Measurements from ENCODE around the gene FARSA.
"Not testable (repeated sequence)": the region's sequence is repeated elsewhere in the genome, so short reads cannot be mapped to it uniquely, and the experiment has no call there.

Gene FARSA

DNA sequence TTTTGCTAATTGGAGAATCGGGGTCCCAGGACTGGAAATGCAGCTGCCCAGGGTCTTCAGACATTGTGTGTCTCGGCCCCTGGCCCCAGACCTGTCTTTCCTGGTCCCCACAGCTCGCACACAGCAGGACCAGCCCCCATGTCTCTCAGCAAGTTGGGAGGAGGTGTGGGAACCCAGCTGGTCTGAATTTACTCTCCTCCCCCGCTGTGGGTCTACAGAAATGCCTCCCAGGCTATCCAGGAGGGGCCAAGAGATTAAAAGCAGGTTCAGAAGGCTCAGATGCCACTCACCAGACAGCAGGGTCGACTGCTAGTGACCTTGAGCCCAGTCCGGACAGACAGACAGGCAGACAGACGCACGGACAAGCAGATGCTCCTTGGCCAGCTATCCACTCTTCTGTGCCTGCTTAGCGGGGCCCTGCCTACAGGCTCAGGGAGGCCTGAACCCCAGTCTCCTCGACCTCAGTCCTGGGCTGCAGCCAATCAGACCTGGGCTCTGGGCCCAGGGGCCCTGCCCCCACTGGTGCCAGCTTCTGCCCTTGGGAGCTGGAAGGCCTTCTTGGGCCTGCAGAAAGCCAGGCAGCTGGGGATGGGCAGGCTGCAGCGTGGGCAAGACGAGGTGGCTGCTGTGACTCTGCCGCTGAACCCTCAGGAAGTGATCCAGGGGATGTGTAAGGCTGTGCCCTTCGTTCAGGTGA, 35.9 kb upstream of the FARSA start, which contains the start of gene DAND5:
Gene DAND5, plus strand, starts transcription at position 285 of the 697 bp plus-strand sequence. Its CDS starts 85 bp downstream, at position 370.
- Histone ChIP-seq H3K9ac (ENCODE audit: low read depth in 1 of 2, low read length in 2 of 2) (no peak within 1 kb of the TSS), H3K27me3 (ENCODE audit: control insufficient read depth in 1 of 2, insufficient read depth in 2 of 2, low read length in 2 of 2) (peaks cover 0 to 4% of the 10 kb centered on the region in 2 donors), H3K36me3 (ENCODE audit: control insufficient read depth in 1 of 2, insufficient read depth in 2 of 2, low read length in 2 of 2) (no peaks in the 10 kb centered on the region), H3K9me3 (ENCODE audit: control insufficient read depth in 1 of 2, low read length in 2 of 2) (no peaks in the 10 kb centered on the region), H3K4me1 (ENCODE audit: control insufficient read depth in 1 of 2, insufficient read depth in 2 of 2, low read length in 2 of 2) (peaks cover 0 to 8% of the 10 kb centered on the region in 2 donors), H3K27ac (ENCODE audit: low read depth, low read length) (no peak within 1 kb of the TSS), H3K4me3 (ENCODE audit: low read depth in 1 of 2, low read length in 2 of 2) (no peak within 1 kb of the TSS)

DNA sequence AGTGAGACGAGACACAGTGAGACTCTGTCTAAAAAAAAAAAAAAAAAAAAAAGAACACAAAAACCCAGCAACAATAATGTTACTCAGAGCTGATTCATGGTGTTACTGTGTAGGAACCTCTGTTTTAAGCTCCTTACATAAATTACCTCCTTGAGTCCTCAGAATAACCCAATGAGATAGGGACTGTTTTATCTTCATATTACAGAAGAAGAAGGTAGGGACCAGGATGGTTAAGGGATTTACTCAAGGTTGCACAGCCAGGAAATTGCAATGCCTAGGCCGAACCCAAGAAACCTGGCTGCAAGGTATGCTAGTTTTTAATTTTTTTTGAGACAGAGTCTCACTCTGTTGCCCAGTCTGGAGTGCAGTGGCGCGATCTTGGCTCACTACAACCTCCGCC, 34.4 kb upstream of the FARSA start:
- no peaks in the 10 kb centered on the region for H3K27me3 ChIP-seq (ENCODE audit: control insufficient read depth in 1 of 2, insufficient read depth in 2 of 2, low read length in 2 of 2)
- no peak overlapping the region for H3K27ac ChIP-seq (ENCODE audit: low read depth, low read length)

DNA sequence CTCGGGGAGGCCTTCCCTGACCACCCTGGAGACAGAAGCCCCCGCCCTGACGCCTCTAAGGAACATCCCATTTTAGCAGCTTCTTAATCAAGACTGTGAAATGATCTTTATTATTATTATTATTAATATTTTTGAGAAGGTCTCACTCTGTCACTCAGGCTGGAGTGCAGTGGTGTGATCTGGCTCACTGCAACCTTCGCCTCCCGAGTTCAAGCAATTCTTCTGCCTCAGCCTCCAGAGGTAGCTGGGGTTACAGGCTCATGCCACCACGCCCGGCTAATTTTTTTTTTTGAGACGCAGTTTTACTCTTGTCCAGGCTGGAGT, 32.3 kb upstream of the FARSA start:
- Histone ChIP-seq H3K4me1 (ENCODE audit: control insufficient read depth in 1 of 2, insufficient read depth in 2 of 2, low read length in 2 of 2) (peaks cover 0 to 8% of the 10 kb centered on the region in 2 donors), H3K27me3 (ENCODE audit: control insufficient read depth in 1 of 2, insufficient read depth in 2 of 2, low read length in 2 of 2) (no peaks in the 10 kb centered on the region), H3K4me3 (ENCODE audit: low read depth in 1 of 2, low read length in 2 of 2) (peak overlapping the region; percentile 65 to 78), H3K9ac (ENCODE audit: low read depth in 1 of 2, low read length in 2 of 2) (peak overlapping the region; percentile 14 to 86), H3K9me3 (ENCODE audit: control insufficient read depth in 1 of 2, low read length in 2 of 2) (no peaks in the 10 kb centered on the region), H3K27ac (ENCODE audit: low read depth, low read length) (no peak overlapping the region), H3K36me3 (ENCODE audit: control insufficient read depth in 1 of 2, insufficient read depth in 2 of 2, low read length in 2 of 2) (no peaks in the 10 kb centered on the region)

More for the DNA sequence above, 34.4 kb upstream of the FARSA start:
- Histone ChIP-seq H3K4me3 (ENCODE audit: low read depth in 1 of 2, low read length in 2 of 2) (no peak overlapping the region), H3K9me3 (ENCODE audit: control insufficient read depth in 1 of 2, low read length in 2 of 2) (no peaks in the 10 kb centered on the region), H3K36me3 (ENCODE audit: control insufficient read depth in 1 of 2, insufficient read depth in 2 of 2, low read length in 2 of 2) (no peaks in the 10 kb centered on the region), H3K4me1 (ENCODE audit: control insufficient read depth in 1 of 2, insufficient read depth in 2 of 2, low read length in 2 of 2) (peaks cover 0 to 8% of the 10 kb centered on the region in 2 donors), H3K9ac (ENCODE audit: low read depth in 1 of 2, low read length in 2 of 2) (no peak overlapping the region)

DNA sequence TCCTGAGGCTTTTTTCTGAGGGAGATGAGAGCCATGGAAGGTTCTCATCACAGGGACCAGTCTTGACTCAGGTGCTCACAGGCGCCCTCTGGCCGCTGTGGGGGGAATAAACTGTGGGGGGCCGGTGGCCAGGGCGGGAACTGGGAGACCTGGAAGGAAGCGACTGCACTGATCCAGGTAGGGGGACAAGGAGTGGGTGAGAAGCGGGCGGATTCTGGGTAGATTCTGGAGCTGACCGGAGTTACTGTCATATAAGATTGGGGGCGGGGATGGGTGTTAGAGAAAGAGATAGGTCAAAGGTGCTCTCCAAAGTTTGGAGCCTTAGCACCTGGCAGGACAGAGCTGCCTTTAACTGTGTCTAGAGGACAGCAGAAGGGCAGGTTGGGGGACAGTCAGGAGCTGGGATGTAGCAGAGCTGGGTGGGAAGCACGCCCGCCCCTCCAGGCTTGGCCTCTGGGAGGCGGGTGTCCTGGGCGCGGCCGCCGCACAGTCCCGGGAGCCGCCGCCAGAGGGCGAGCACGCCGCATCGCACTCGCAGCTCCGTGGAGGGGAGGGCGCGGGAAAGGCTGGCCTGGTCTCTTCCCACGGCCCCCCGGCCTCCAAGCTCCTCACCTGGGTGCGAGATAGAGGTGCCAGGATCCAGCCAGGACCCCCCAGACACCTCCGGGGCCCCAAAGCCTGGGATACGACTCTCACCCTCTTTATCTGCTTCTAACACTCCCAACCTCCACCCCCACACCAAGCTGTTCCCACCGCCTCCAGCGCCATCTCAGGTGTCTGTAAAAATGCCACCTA, 31.7 kb upstream of the FARSA start:
- H3K36me3 ChIP-seq (ENCODE audit: control insufficient read depth in 1 of 2, insufficient read depth in 2 of 2, low read length in 2 of 2), result no peaks in the 10 kb centered on the region
- H3K9me3 ChIP-seq (ENCODE audit: control insufficient read depth in 1 of 2, low read length in 2 of 2), result no peaks in the 10 kb centered on the region
- H3K9ac ChIP-seq (ENCODE audit: low read depth in 1 of 2, low read length in 2 of 2), result peak overlapping the region; percentile 56 to 86
- peaks cover 0 to 8% of the 10 kb centered on the region in 2 donors for H3K4me1 ChIP-seq (ENCODE audit: control insufficient read depth in 1 of 2, insufficient read depth in 2 of 2, low read length in 2 of 2)
- H3K27ac ChIP-seq (ENCODE audit: low read depth, low read length), result no peak overlapping the region
- H3K4me3 ChIP-seq (ENCODE audit: low read depth in 1 of 2, low read length in 2 of 2), result peak overlapping the region; percentile 65 to 78
- no peaks in the 10 kb centered on the region for H3K27me3 ChIP-seq (ENCODE audit: control insufficient read depth in 1 of 2, insufficient read depth in 2 of 2, low read length in 2 of 2)

DNA sequence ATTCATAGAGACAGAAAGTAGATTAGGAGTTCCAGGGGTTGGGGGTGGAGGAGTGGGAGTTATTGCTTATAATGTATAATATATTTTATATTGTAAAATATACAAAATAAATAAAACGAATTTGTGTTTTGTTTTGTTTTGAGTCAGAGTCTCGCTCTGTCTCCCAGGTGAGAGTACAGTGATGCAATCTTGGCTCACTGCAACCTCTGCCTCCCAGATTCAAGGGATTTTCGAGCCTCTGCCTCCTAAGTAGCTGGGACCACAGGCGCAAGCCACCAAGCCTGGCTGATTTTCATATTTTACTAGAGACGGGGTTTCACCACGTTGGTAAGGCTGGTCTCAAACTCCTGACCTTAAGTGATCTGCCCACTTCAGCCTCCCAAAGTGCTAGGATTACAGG, 26.0 kb upstream of the FARSA start:
- Histone ChIP-seq H3K27ac (ENCODE audit: low read depth, low read length) (no peak overlapping the region), H3K36me3 (ENCODE audit: control insufficient read depth in 1 of 2, insufficient read depth in 2 of 2, low read length in 2 of 2) (peaks cover 0 to 2% of the 10 kb centered on the region in 2 donors), H3K9me3 (ENCODE audit: control insufficient read depth in 1 of 2, low read length in 2 of 2) (no peaks in the 10 kb centered on the region), H3K27me3 (ENCODE audit: control insufficient read depth in 1 of 2, insufficient read depth in 2 of 2, low read length in 2 of 2) (no peaks in the 10 kb centered on the region), H3K9ac (ENCODE audit: low read depth in 1 of 2, low read length in 2 of 2) (no peak overlapping the region), H3K4me1 (ENCODE audit: control insufficient read depth in 1 of 2, insufficient read depth in 2 of 2, low read length in 2 of 2) (peaks cover 11 to 16% of the 10 kb centered on the region in 2 donors), H3K4me3 (ENCODE audit: low read depth in 1 of 2, low read length in 2 of 2) (no peak overlapping the region)

DNA sequence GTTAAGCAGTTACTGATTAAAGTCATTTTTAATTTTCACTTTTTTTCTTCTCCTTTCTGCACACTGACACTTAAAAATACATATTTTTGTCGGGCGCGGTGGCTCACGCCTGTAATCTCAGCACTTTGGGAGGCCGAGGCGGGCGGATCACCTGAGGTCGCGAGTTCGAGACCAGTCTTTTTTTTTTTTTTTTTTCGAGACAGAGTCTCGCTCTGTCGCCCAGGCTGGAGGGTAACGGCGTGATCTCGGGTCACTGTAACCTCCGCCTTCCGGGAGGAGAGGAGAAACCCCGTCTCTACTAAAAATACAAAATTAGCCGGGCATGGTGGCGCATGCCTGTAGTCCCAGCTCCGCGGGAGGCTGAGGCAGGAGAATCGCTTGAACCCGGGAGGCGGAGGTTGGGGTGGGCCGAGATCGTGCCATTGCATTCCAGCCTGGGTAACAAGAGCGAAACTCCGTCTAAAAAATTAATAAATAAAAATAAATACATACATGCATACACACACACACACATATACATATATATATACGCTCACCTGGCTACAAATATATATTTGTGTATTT, 24.0 kb upstream of the FARSA start:
- peaks cover 13 to 18% of the 10 kb centered on the region in 2 donors for H3K4me1 ChIP-seq (ENCODE audit: control insufficient read depth in 1 of 2, insufficient read depth in 2 of 2, low read length in 2 of 2)
- H3K9ac ChIP-seq (ENCODE audit: low read depth in 1 of 2, low read length in 2 of 2), result peak overlapping the region; percentile 58 to 96
- not testable (repeated sequence) for H3K9me3 ChIP-seq (ENCODE audit: control insufficient read depth in 1 of 2, low read length in 2 of 2); H3K27me3 ChIP-seq (ENCODE audit: control insufficient read depth in 1 of 2, insufficient read depth in 2 of 2, low read length in 2 of 2)
- peak overlapping the region; percentile 79 for H3K27ac ChIP-seq (ENCODE audit: low read depth, low read length)
- peaks cover 4 to 15% of the 10 kb centered on the region in 2 donors for H3K36me3 ChIP-seq (ENCODE audit: control insufficient read depth in 1 of 2, insufficient read depth in 2 of 2, low read length in 2 of 2)
- peak overlapping the region; percentile 87 to 95 for H3K4me3 ChIP-seq (ENCODE audit: low read depth in 1 of 2, low read length in 2 of 2)

DNA sequence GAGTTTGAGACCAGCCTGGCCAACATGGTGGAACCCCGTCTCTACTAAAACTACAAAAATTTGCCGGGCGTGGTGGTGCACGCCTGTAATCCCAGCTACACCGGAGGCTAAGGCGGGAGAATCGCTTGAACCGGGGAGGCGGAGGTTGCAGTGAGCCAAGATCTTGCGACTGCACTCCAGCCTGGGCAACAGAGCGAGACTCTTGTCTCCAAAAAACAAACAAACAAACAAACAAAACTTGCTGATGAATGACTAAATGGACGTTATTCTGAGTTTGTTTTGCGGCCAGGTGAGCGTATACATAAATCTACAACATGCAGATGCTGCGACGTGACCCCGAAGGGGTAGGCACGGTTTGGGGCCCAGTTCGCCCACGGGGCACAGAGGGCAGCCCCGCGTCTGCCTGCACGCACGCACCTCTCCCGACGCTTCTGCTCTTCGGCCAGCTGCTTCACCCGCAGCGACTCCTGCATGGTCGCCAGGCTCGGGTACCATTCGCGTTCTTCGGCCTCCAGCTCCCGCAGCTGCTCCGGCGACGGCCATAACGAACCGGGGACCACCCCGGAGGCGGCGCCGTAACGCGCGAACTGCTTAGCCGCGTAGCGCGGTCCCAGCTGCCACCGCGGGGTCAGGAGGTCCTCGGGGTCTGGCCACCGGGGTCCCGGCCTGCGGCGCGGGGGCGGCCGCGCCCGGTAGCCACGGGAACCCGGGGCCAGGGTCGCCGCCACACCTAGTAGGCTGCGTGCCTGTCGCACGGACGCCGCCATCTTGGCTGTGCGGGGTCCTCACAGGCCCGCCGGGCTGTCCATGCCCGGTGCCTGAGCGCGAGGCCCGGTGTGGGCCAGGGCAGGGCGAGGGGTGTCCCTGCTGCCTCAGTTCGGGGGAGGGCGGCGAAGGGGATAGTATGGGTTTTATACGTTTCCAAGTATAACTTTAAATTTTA, 23.2 kb upstream of the FARSA start, which contains the start of gene GADD45GIP1:
Gene GADD45GIP1, minus strand, starts transcription at position 778 of the 943 bp plus-strand sequence. Its CDS starts 11 bp downstream, at position 767.
- peak within 1 kb of the TSS; percentile 58 to 96 for H3K9ac ChIP-seq (ENCODE audit: low read depth in 1 of 2, low read length in 2 of 2)
- H3K36me3 ChIP-seq (ENCODE audit: control insufficient read depth in 1 of 2, insufficient read depth in 2 of 2, low read length in 2 of 2), result peaks cover 4 to 22% of the 10 kb centered on the region in 2 donors
- peaks cover 13 to 18% of the 10 kb centered on the region in 2 donors for H3K4me1 ChIP-seq (ENCODE audit: control insufficient read depth in 1 of 2, insufficient read depth in 2 of 2, low read length in 2 of 2)
- no peaks in the 10 kb centered on the region for H3K9me3 ChIP-seq (ENCODE audit: control insufficient read depth in 1 of 2, low read length in 2 of 2)
- peak within 1 kb of the TSS; percentile 87 to 95 for H3K4me3 ChIP-seq (ENCODE audit: low read depth in 1 of 2, low read length in 2 of 2)
- H3K27ac ChIP-seq (ENCODE audit: low read depth, low read length), result peak within 1 kb of the TSS; percentile 79
- H3K27me3 ChIP-seq (ENCODE audit: control insufficient read depth in 1 of 2, insufficient read depth in 2 of 2, low read length in 2 of 2), result no peaks in the 10 kb centered on the region

DNA sequence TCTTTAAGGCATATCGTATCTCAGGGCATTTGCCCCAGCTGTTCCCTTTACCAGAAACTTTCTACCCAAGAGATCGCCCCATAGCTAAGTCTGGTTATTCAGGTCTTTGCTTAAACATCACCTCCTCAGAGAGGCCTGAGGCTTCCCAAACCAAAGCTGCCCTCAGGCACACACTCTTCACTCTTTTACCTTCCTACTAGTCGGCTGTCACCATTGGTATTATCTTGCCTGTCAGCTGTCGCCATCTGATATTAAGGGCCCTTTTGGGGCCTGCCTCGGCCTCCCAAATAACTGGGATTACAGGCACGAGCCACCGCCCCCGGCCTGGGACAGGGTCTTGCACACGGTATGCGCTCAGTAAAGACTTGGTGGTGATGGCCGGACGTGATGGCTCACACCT, 22.5 kb upstream of the FARSA start:
- peak overlapping the region; percentile 87 to 95 for H3K4me3 ChIP-seq (ENCODE audit: low read depth in 1 of 2, low read length in 2 of 2)
- no peaks in the 10 kb centered on the region for H3K9me3 ChIP-seq (ENCODE audit: control insufficient read depth in 1 of 2, low read length in 2 of 2)
- peaks cover 13 to 18% of the 10 kb centered on the region in 2 donors for H3K4me1 ChIP-seq (ENCODE audit: control insufficient read depth in 1 of 2, insufficient read depth in 2 of 2, low read length in 2 of 2)
- peaks cover 4 to 28% of the 10 kb centered on the region in 2 donors for H3K36me3 ChIP-seq (ENCODE audit: control insufficient read depth in 1 of 2, insufficient read depth in 2 of 2, low read length in 2 of 2)
- no peak overlapping the region for H3K27ac ChIP-seq (ENCODE audit: low read depth, low read length)
- peak overlapping the region in 1 of 2 donors; percentile 25 for H3K9ac ChIP-seq (ENCODE audit: low read depth in 1 of 2, low read length in 2 of 2)
- H3K27me3 ChIP-seq (ENCODE audit: control insufficient read depth in 1 of 2, insufficient read depth in 2 of 2, low read length in 2 of 2), result no peaks in the 10 kb centered on the region

DNA sequence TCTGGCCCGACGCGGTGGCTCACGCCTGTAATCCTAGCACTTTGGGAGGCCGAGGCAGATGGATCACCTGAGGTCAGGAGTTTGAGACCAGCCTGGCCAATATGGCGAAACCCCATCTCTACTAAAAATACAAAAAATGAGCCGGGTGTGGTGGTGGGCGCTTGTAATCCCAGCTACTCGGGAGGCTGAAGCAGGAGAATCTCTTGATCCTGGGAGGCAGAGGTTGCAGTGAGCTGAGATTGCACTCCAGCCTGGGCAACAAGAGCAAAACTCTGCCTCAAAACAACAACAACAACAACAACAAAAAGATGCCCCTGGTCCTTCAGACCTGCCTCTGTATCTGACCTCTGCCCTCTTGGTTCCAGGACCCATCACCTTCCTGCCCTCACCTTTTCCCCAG, 22.1 kb upstream of the FARSA start:
- peaks cover 13 to 18% of the 10 kb centered on the region in 2 donors for H3K4me1 ChIP-seq (ENCODE audit: control insufficient read depth in 1 of 2, insufficient read depth in 2 of 2, low read length in 2 of 2)
- H3K27ac ChIP-seq (ENCODE audit: low read depth, low read length); H3K9me3 ChIP-seq (ENCODE audit: control insufficient read depth in 1 of 2, low read length in 2 of 2); H3K27me3 ChIP-seq (ENCODE audit: control insufficient read depth in 1 of 2, insufficient read depth in 2 of 2, low read length in 2 of 2): not testable (repeated sequence)
- H3K4me3 ChIP-seq (ENCODE audit: low read depth in 1 of 2, low read length in 2 of 2), result peak overlapping the region; percentile 87 to 95
- peaks cover 4 to 28% of the 10 kb centered on the region in 2 donors for H3K36me3 ChIP-seq (ENCODE audit: control insufficient read depth in 1 of 2, insufficient read depth in 2 of 2, low read length in 2 of 2)
- peak overlapping the region in 1 of 2 donors; percentile 25 for H3K9ac ChIP-seq (ENCODE audit: low read depth in 1 of 2, low read length in 2 of 2)

All from duodenal mucosa (tissue), 2 donors.